Lower lobe of right lung (tissue), 2 donors: ENCODE measurements around the gene POLR2E. TPM values are rescaled to one million over a fixed set of nuclear protein-coding genes. Genes with fewer than 3 reads are reported as not detected.

Source experiments
- ATAC-seq, 2 donors: fragments of 200-7000 bp; cut with Tn5 transposase; one replicate each; pipeline ENCODE4 v1.9.1; 2020 to 2022; ENCODE audit warnings: mild to moderate bottlenecking in 2 of 2, moderate library complexity in 2 of 2
- DNase-seq: peaks from one replicate; pipeline ENCODE4 v3.0.0-alpha.2; 2020
- H3K27ac ChIP-seq: fragments of 200-600 bp; one replicate; pipeline ENCODE4 v1.8.0; 2022
- H3K27me3 ChIP-seq: fragments of 200-600 bp; one replicate; pipeline ENCODE4 v1.8.0; 2022; ENCODE audit warnings: low read depth
- H3K36me3 ChIP-seq: fragments of 200-600 bp; one replicate; pipeline ENCODE4 v1.8.0; 2022; ENCODE audit warnings: mild to moderate bottlenecking
- H3K4me1 ChIP-seq: fragments of 200-600 bp; one replicate; pipeline ENCODE4 v1.8.0; 2022
- H3K4me3 ChIP-seq: fragments of 200-600 bp; one replicate; pipeline ENCODE4 v1.8.0; 2022; ENCODE audit warnings: mild to moderate bottlenecking
- H3K9me3 ChIP-seq: fragments of 200-600 bp; one replicate; pipeline ENCODE4 v1.8.0; 2022
- intact Hi-C: fragments of 100-400 bp; cut with DNase I; formaldehyde crosslinking; loops from one replicate; pipeline ENCODE4 v1.11.0; 2022
- long read RNA-seq: library from polyadenylated mRNA; unstranded; transcript quantifications from one replicate; pipeline ENCODE4 v2.0.0, GENCODE V29; 2021
- total RNA-seq: library from RNA; stranded (reverse); fragmentation: NEBNext Ultra II Directional; extraction: Animal tissue kit (Norgen Biotek cat#: 25700); gene quantifications from one replicate; pipeline ENCODE4 v1.2.1, GENCODE V29; 2021
- TF ChIP-seq, protein P1 (sequence below): fragments of 200-600 bp; IDR thresholded peaks from one replicate; pipeline ENCODE4 v1.8.0; 2022; ENCODE audit warnings: antibody characterized with exemption, mild to moderate bottlenecking
- donor health status: DM: no; HTN: yes; CAD: no; lungs with severe emphysema.

POLR2E gene
- total RNA-seq = 158 TPM
- long read RNA-seq, transcript POLR2E-213 (8 exons, 2,831 nt) = major isoform, 165 of 235 reads
- long read RNA-seq, partial matches to known transcripts = 35 of 235 reads
- long read RNA-seq, other reads (novel, unspliced or antisense) = 29 of 235 reads

DNA sequence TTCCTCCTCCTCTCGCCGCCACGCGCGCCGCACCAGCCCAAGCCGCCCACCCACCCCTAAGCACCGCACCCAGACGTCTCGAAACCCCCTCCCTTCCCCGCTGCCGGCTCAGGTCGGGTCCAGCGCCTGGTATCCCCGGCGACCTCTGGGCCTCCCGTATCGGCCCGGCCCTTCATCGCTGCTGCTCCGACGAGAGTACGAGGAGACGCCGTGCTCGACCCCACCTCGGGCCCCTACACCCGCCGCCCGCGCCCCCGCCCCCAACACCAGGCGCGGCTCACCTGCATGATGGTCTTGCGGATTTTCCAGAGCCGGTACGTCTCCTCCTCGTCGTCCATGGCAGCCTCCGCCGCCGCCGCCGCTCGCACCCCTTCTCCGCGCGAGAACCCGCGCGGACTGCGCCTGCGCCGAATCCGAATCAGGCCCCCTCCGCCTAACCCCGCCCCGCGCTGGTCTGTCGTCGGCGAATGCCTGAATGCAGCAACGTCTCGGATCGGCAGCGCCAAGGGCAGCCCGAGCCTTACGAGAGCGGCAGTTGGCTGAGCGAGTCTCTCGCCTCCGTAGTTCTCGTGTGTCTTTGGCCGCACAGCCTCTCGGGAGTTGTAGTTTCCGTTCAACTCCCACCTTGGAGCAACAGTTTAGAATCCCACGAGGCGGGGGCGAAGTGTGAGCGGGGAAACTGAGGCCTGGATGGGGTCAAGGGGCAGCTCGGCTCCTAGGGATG, at the start of gene POLR2E:
TSS of gene POLR2E (minus strand) at position 398 of the 724 bp plus-strand sequence. CDS start at position 338, 60 bp downstream.
- H3K27me3 ChIP-seq = no peaks in the 10 kb centered on the region
- H3K36me3 ChIP-seq = peaks cover 38% of the 10 kb centered on the region
- no peaks in the 10 kb centered on the region for H3K9me3 ChIP-seq
- H3K4me3 ChIP-seq = peak within 1 kb of the TSS; percentile 74
- intact Hi-C loops = no loop called here
- DNase-seq = peak; percentile 99
- ATAC-seq = peak; percentile 85 to 94
- peaks cover 46% of the 10 kb centered on the region for H3K4me1 ChIP-seq
- TF ChIP-seq, protein P1, sequence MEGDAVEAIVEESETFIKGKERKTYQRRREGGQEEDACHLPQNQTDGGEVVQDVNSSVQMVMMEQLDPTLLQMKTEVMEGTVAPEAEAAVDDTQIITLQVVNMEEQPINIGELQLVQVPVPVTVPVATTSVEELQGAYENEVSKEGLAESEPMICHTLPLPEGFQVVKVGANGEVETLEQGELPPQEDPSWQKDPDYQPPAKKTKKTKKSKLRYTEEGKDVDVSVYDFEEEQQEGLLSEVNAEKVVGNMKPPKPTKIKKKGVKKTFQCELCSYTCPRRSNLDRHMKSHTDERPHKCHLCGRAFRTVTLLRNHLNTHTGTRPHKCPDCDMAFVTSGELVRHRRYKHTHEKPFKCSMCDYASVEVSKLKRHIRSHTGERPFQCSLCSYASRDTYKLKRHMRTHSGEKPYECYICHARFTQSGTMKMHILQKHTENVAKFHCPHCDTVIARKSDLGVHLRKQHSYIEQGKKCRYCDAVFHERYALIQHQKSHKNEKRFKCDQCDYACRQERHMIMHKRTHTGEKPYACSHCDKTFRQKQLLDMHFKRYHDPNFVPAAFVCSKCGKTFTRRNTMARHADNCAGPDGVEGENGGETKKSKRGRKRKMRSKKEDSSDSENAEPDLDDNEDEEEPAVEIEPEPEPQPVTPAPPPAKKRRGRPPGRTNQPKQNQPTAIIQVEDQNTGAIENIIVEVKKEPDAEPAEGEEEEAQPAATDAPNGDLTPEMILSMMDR = no peak
- peak within 1 kb of the TSS; percentile 79 for H3K27ac ChIP-seq

DNA sequence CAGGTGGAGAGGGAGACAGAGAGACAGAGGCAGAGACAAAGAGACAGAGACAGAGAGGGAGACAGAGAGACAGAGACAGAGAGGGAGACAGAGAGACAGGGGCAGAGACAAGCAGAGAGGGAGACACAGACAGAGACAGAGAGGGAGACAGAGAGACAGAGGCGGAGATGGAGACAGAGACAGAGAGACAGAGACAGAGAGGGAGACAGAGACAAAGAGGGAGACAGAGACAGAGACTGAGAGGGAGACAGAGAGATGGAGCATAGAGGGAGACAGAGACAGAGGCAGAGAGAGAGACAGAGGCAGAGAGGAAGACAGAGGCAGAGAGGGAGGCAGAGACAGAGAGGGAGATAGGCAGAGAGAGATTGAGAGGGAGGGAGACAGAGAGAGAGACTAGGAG, 49.6 kb upstream of the POLR2E start:
- Histone ChIP-seq H3K4me1 (peaks cover 9% of the 10 kb centered on the region), H3K9me3 (no peaks in the 10 kb centered on the region), H3K27me3 (no peaks in the 10 kb centered on the region), H3K27ac (no peak overlapping the region), H3K4me3 (no peak overlapping the region), H3K36me3 (peaks cover 61% of the 10 kb centered on the region)
- intact Hi-C loops = no loop called here
- no peak for DNase-seq
- TF ChIP-seq, protein P1 = no peak
- no peak for ATAC-seq

DNA sequence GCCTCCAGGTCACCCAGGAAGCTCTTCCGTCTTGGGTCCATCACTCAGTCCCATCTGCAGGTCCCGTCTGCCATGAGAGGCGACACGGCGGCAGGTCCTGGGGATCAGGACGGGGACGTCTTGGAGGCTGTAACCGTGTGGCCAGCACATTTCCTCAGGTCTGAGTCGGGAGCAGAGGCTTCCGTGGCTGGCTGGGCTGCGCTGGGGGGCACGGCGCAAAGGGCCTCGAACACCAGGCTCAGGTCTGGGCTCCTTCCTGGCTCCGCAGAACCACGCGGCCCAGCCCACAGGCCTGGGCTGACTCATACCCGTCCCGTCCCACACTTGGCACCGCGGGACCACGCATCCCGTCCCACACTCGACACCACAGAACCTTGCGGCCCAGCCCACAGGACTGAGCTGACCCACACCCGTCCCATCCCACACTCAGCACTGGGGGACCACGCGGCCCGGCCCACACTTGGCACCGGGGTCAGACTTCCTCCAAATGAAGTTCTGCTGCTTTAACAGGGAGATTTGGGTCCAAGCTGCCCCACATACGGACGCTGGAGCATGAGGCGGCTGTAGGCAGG, 48.7 kb upstream of the POLR2E start:
- Histone ChIP-seq H3K9me3 (no peaks in the 10 kb centered on the region), H3K27me3 (no peaks in the 10 kb centered on the region), H3K4me3 (no peak overlapping the region), H3K4me1 (peaks cover under 1% of the 10 kb centered on the region), H3K36me3 (peaks cover 60% of the 10 kb centered on the region), H3K27ac (no peak overlapping the region)
- DNase-seq = no peak
- intact Hi-C loops = no loop called here
- TF ChIP-seq, protein P1 = no peak
- no peak for ATAC-seq

DNA sequence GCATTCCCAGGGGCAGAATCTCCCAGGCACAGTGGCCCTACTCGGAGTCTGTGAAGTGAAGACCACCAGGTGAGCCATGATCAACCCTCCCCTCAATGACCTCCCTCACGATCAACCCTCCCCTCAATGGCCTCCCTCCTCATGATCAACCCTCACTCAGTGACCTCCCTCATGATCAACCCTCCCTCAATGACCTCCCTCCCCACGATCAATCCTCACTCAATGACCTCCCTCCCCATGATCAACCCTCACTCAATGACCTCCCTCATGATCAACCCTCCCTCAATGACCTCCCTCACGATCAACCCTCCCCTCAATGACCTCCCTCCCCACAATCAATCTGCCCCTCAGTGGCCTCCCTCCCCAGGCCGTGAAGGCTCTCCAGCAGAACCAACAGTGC, 46.8 kb upstream of the POLR2E start:
- Histone ChIP-seq H3K36me3 (peaks cover 51% of the 10 kb centered on the region), H3K27ac (no peak overlapping the region), H3K9me3 (no peaks in the 10 kb centered on the region), H3K4me1 (no peaks in the 10 kb centered on the region), H3K27me3 (no peaks in the 10 kb centered on the region), H3K4me3 (no peak overlapping the region)
- TF ChIP-seq, protein P1 = no peak
- DNase-seq (no peak), ATAC-seq (peak; percentile 49 to 72)
- intact Hi-C loops = no loop called here

DNA sequence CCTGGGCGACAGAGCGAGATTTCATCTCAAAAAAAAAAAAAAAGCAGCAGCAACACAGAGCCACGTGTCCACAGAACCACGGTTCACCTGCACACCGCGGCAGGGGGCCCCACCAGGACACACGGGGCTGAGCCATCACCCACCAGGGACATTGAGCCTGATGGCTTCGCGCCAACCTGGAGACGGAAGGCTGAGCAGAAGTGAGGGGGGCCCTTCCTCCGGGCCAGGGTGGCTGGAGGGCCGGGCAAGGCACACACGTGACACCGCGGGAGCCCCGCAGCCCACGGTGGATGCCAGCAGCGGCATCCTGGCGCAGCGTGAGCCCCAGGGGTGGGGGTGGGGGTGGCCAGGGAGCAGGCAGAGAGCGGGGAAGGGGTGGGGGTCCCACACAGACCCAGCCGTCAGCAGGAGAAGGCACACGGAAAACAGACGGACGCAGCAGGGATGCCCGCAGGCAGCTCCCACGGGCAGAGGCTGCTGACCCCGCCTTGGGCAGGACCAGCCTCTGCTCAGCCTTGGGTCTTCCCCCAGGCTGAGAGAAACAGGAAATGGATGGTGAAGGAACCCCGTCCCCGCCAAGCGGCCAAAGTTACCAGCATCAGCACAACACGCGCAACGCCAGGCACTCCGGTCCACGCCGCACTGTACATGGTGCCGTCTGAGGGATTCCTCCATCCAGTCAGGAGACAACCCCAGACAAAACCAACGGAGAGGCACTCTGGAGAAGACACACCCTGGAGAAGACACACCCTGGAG, 45.3 kb upstream of the POLR2E start:
- no peak for DNase-seq
- intact Hi-C loops = no loop called here
- H3K4me3 ChIP-seq = no peak overlapping the region
- TF ChIP-seq, protein P1 = no peak
- peaks cover 46% of the 10 kb centered on the region for H3K36me3 ChIP-seq
- peaks cover 15% of the 10 kb centered on the region for H3K4me1 ChIP-seq
- no peak overlapping the region for H3K27ac ChIP-seq
- H3K9me3 ChIP-seq = no peaks in the 10 kb centered on the region
- H3K27me3 ChIP-seq = no peaks in the 10 kb centered on the region
- ATAC-seq = peak in 1 of 2 donors; percentile 2
